ENCODE data around the gene ABCC9.

The ABCC9 gene

GRCh38 chr12:21773806-21774205 is 167.4 kb downstream of the ABCC9 start:
- no peak for DNase-seq

DNA sequence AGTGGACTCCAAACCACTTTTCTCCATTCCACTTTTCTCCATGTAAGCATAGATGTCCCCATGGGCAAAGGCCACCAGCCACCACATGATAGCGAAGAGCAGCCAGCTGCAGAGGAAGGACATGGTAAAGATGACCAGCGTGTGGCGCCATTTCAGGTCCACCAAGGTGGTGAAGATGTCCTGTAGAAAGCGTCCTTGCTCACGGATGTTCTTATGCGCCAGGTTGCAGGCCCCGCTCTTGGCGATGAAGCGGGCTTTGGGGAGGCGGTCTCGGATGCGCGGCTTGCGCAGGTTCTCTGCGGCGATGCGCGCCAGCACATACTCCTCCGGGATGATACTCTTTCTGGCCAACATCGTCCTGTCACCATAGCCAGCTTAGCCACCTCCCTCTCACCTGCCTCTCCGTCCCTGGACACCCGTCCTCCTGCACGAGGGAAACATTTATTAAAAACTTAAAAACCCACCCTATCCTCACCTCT is 167.9 kb downstream of the ABCC9 start:
- peak in 7 of 14 donors; percentile 3 to 36 (median 11) for DNase-seq

DNA sequence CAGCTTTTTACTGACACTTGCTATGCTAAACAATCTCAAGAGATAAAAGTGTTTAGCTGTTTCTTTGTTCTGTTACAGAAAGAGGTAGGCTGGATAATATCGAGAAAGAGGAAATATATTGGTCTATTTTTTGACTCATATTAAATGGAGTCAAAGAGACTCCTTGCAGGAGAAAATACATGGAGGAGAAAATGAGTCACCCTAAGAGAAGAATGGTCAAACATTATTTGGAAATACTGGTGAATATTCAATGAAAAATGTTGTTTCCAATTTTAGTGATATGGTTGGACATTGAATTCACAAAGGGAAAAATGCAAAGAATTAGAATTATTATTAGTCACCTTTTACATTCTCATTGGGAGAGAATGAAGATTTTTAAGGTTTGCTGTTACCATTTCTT is 169.9 kb downstream of the ABCC9 start:
- no peak for DNase-seq

- no peak for DNase-seq
Measured at GRCh38 chr12:21769307-21769706, 171.9 kb downstream of the ABCC9 start.

DNA sequence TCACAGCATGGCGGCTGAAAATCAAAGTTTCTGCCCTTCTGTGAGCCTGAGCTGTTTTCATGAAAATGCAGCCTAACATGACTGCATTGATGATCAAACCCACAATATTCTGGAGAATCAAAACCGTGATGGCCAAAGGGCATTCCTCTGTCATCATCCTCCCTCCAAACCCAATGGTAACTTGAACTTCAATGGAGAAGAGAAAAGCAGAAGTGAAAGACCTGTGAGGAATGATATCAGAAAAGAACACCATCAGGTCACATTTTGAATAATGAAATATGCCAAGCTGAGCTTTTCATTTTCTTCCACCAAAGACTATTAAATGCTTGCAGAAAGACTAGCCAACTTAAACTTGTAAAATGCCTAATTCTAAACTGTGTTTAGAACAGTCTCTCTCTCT is 174.8 kb downstream of the ABCC9 start:
- no peak for DNase-seq

GRCh38 chr12:21764950-21765349 is 176.3 kb downstream of the ABCC9 start:
- no peak for DNase-seq

GRCh38 chr12:21764065-21764464 is 177.2 kb downstream of the ABCC9 start:
- no peak for DNase-seq

DNA sequence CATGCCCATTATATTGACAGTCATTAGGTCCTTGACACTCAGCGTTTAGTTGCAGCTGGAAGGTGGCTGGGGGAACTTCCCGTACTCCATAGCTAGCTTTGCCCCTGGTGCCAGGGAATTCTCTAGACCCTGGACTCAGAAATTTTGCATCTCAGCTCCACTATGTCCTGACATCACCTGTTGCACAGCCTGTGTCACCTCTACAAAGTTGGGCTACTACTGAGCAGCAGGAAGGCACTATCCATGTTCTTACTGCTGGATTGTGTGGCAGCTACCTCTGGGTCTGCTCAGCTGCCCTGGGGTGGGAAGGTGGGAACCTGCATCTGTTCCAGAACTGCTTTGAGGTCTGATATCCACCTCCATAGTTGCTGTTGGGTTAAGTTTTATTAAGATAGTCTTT is 177.7 kb downstream of the ABCC9 start:
- DNase-seq, result no peak

DNA sequence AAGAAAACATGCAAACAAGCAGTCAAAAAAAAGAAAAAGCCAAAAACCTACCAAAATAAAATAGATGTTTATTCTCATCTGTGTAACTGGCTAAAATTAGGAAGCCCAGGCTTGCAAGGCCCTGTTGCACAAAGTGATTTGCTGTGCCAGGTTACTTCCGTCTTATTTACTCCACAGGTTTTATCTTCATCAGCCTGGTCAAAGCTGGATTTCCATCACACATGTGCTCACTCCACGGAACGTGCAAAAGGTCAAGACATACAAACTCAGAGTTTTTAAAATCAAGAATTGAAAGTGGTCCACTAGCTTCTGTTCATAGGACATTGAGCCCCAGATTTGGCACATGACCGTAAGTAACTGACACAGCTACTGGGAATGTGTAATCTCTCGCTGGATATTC is 181.5 kb downstream of the ABCC9 start:
- DNase-seq, result no peak

- DNase-seq, result no peak
Measured at GRCh38 chr12:21757735-21758134, 183.5 kb downstream of the ABCC9 start.

DNA sequence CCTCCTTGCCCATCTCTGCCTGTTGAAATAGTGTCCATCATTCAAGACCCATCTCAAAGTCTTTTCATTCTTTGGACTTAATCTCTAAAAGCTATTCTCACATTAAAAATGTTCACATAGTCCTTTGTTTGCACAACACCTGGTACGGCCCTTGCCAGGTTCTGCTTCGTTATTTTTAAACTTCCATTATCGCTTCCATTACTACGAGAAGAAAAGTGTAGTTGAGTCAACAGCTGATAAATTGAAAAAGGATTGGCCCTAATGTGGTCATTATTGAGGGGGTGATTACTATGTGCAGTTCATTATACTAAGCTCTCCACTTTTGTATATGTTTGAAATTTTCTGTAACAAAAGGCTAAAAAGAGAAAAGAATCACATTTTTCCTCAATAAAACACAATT is 184.5 kb downstream of the ABCC9 start:
- no peak for DNase-seq

DNA sequence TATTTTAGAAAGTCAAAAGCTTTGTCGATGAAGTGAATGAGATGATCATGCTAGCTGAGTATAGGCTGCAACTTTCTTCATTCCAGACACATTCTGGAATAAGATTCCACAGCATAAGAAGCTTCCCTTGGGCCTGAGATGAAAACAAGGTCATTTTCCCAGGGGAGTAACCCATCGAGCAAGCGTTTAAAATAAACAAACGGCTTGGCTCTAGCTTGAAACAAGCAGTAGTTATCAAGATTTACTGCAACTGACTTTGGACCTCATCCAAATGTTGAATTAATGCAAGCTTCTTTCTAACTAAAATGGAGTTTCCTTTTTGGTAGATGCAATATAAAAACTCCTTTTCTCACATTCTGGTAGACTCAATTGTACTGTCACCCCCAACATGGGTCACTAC is 189.7 kb downstream of the ABCC9 start:
- DNase-seq, result no peak
